Measurements from ENCODE around the gene UBE2Q1. TPM values are rescaled to one million over a fixed set of nuclear protein-coding genes. Genes with fewer than 3 reads are reported as not detected.

The UBE2Q1 gene
- 16.6 and 18.2 TPM in 2 replicates for total RNA-seq

GRCh38 chr1:154557939-154558719, at the start of gene UBE2Q1:
Gene UBE2Q1 (minus strand): TSS chr1:154558662. CDS start chr1:154558553, 109 bp downstream.

GRCh38 chr1:154607609-154608396, 49.3 kb upstream of the UBE2Q1 start, which contains the start of gene ADAR:
Gene ADAR (minus strand): TSS chr1:154608186. CDS start chr1:154608006, 180 bp downstream.

GRCh38 chr1:154567386-154568156, 9.1 kb upstream of the UBE2Q1 start, which contains the start of gene CHRNB2:
Gene CHRNB2 (plus strand): TSS chr1:154567778. CDS start chr1:154568045, 267 bp downstream.

DNA sequence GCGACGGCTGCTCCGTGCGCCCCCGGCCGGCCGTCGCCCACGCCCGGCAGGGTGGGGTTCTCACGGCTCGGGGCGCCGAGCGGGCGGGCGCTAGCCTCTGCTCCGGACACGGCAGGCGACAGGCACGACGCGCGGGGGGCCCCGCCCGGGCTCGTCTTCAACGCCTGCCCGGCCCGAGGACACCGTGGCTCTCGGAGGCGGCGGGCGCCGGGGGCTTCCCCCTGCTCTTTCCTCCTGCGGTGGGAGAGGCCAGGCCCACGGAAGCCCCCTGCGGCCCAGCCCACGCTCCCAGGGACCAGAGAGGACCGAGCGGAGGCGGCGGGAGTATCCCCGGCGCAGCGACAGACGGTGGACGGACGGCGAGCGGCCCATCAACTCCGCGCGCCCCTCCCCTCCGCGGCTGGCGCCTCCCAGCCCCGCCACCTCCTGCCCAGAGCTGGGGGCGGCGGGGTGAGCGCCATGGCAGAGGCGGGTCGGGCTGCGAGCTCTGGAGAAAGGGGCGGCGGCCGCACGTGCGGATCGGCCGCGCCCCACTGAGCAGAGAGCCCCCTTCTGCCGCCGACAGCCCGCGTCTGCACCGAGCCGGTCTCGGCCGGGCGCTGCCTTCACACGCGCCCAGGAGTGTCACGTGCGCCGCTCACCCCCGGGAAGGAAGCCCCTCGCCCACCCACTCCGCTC, 56.3 kb downstream of the UBE2Q1 start, which contains the start of the genes SHE and TDRD10:
SHE (minus strand) TSS at position 347 of the 678 bp plus-strand sequence. CDS start 386 bp downstream, outside the sequence.
TDRD10 (plus strand) TSS at position 154 of the 678 bp plus-strand sequence. CDS start 4,685 bp downstream, outside the sequence.

Other genes starting within 250 kb of the UBE2Q1 start
- gene AQP10, start 237.6 kb downstream of the UBE2Q1 start, total RNA-seq = not detected in 2 replicates
- gene ATP8B2, start 233.1 kb downstream of the UBE2Q1 start, total RNA-seq = 77.9 and 84.7 TPM in 2 replicates
- 2.1 and 3.7 TPM in 2 replicates for gene IL6R, start 153.3 kb downstream of the UBE2Q1 start, total RNA-seq
- not detected in 2 replicates for gene TDRD10, start 56.4 kb downstream of the UBE2Q1 start, total RNA-seq
- gene SHE, start 56.2 kb downstream of the UBE2Q1 start, total RNA-seq = not detected in 2 replicates
- gene CHRNB2, start 9.1 kb upstream of the UBE2Q1 start, total RNA-seq = under 0.01 TPM in 1 of 2 replicates, not detected in the other
- gene ADAR, start 49.5 kb upstream of the UBE2Q1 start, total RNA-seq = 59.3 and 60.4 TPM in 2 replicates

All from bronchus fibroblast of lung (primary cell).